AG04450 (cell line): ENCODE results near the gene B3GAT3. TPM values are rescaled to one million over a fixed set of nuclear protein-coding genes. Genes with fewer than 3 reads are reported as not detected.

Source experiments
- CTCF ChIA-PET: fragments of 300-600, 350-600 bp; formaldehyde crosslinking; extraction: SDS; loops from one replicate; lab custom pipeline; 2022; ENCODE audit warnings: antibody characterized with exemption, inconsistent platforms; lab: Charles Lee
- POLR2A ChIA-PET: fragments of 350-600 bp; formaldehyde crosslinking; extraction: SDS; loops from one replicate; lab custom pipeline; 2021; ENCODE audit warnings: antibody characterized with exemption, inconsistent platforms; lab: Yijun Ruan, JAX
- DNase-seq: peaks from one replicate; pipeline ENCODE4 v3.0.0-alpha.2; 2011; ENCODE audit warnings: low read depth, low spot score
- H3K27ac ChIP-seq: one replicate; pipeline ENCODE4 v1.5.1; 2012; ENCODE audit warnings: low read depth, low read length, control low read depth
- H3K27me3 ChIP-seq: one replicate; pipeline ENCODE4 v1.6.0; 2012; ENCODE audit warnings: low read length; ENCODE audit not compliant: control insufficient read depth, insufficient read depth
- H3K4me3 ChIP-seq: 2 replicates; pipeline ENCODE4 v1.5.1; 2011; ENCODE audit warnings: mild to moderate bottlenecking, low read depth, low read length, control low read depth
- H3K9me3 ChIP-seq: 2 replicates; pipeline ENCODE4 v1.5.1; 2012; ENCODE audit warnings: low read length; ENCODE audit not compliant: control insufficient read depth, insufficient read depth
- polyA plus RNA-seq: library from polyadenylated mRNA; depleted of rRNA; stranded (reverse); fragments of >200 nt; gene quantifications from 2 replicates; pipeline ENCODE4 v1.2.3, GENCODE V29; 2011
- TF ChIP-seq, protein P1 (sequence below): IDR thresholded peaks from 2 replicates; pipeline ENCODE4 v1.5.1; 2011; ENCODE audit warnings: low read depth, low read length, control low read depth, inconsistent platforms

B3GAT3 gene
- polyA plus RNA-seq, 1 experiment = 14.5 TPM

DNA sequence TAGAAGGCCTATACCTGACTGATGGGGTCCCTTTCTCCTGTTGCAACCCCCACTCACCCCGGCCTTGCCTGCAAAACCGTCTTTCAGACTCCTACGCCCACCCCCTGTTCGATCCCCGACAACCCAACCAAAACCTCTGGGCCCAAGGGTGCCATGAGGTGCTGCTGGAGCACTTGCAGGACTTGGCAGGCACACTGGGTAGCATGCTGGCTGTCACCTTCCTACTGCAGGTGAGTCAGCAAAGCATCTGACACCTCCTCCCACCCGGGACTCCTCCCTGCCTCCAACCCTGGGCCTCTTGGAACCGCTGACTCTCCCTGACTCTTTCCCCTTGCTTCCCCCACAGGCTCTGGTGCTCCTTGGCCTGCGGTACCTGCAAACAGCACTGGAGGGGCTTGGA lies 7.5 kb downstream of the B3GAT3 start:
- Histone ChIP-seq H3K27me3 (no peaks in the 10 kb centered on the region), H3K4me3 (no peak overlapping the region), H3K9me3 (no peaks in the 10 kb centered on the region; the same call in 1 of the 2 replicates), H3K27ac (peak overlapping the region; percentile 39)
- CTCF ChIA-PET = no interaction called here
- no peak for DNase-seq
- TF ChIP-seq, protein P1, sequence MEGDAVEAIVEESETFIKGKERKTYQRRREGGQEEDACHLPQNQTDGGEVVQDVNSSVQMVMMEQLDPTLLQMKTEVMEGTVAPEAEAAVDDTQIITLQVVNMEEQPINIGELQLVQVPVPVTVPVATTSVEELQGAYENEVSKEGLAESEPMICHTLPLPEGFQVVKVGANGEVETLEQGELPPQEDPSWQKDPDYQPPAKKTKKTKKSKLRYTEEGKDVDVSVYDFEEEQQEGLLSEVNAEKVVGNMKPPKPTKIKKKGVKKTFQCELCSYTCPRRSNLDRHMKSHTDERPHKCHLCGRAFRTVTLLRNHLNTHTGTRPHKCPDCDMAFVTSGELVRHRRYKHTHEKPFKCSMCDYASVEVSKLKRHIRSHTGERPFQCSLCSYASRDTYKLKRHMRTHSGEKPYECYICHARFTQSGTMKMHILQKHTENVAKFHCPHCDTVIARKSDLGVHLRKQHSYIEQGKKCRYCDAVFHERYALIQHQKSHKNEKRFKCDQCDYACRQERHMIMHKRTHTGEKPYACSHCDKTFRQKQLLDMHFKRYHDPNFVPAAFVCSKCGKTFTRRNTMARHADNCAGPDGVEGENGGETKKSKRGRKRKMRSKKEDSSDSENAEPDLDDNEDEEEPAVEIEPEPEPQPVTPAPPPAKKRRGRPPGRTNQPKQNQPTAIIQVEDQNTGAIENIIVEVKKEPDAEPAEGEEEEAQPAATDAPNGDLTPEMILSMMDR = no peak
- POLR2A ChIA-PET = no interaction called here

DNA sequence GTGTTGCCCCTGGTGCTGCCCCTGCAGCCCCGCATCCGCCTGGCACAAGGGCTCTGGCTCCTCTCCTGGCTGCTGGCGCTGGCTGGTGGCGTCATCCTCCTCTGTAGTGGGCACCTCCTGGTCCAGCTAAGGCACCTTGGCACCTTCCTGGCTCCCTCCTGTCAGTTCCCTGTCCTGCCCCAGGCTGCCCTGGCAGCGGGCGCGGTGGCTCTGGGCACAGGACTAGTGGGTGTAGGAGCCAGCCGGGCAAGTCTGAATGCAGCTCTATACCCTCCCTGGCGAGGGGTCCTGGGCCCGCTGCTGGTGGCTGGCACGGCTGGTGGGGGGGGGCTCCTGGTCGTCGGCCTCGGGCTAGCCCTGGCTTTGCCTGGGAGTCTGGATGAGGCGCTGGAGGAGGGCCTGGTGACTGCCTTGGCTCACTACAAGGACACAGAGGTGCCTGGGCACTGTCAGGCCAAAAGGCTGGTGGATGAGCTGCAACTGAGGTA lies 8.5 kb downstream of the B3GAT3 start:
- H3K4me3 ChIP-seq = no peak overlapping the region

DNA sequence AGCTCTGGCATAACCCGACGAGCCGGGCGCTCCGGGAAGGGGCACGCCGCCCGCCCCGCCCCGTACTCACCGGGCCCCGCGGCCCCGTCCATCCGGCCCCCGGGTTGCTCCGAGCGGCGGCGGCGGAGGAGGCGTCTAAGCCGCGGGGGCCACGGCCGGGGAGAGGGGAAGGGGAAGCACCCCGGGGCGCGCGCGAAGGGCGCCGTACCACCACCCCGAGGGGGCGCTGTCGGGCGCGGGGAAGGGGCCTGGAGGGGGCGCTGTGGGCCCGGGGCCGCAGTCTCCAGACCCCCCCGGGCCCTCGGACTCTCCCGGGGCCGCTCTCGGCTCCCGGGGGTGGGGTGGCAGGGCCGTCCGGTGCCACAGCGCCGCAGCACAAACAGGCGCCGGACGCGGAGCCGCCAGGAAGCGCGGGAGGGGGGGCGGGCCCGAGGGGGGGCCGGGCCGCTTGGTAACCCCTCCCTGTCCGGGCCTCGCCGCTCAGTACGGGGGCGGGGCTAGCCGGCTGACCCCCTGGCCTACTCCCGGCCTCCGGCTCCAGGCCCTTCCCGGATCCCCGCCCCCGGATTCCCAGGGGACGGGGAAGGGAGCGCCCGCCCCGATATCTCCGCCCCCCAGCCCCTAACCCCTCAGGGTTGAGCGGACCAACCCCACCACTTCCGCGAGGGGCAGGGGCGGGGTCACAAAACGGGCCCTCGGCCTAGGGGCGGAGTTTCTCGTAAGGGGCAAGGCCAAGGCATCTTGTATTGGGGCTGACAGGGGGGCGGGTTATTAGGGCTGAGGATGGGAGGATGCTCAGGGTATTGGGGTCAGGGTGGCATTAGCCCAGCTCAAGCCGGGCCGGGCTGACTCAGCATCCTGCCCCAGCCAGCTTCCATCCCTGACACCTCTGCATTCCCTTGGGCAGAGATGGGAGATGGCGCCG lies 9.2 kb downstream of the B3GAT3 start, which contains the start of the genes EML3 and ROM1:
Gene EML3, minus strand, starts transcription at position 410 of the 925 bp plus-strand sequence. Its CDS starts 318 bp downstream, at position 92.
Gene ROM1, plus strand, starts transcription at position 892 of the 925 bp plus-strand sequence. Its CDS starts 25 bp downstream, at position 917.
- peak; percentile 37 for DNase-seq
- ChIA-PET POLR2A (interaction anchor here (0.8 to 1.6 kb wide), 9 partner anchors 9 to 229 kb away, joined by 3 to 9 read pairs (median 4); partner anchors contain the start of genes B3GAT3, C11orf98, CSKMT and INTS5), CTCF (interaction anchor here (0.6 to 1.8 kb wide), 16 partner anchors 9 to 241 kb away, joined by 3 to 14 read pairs (median 4); partner anchors contain the start of genes B3GAT3, C11orf98, CSKMT and MTA2)
- H3K9me3 ChIP-seq = no peaks in the 10 kb centered on the region; the same call in 1 of the 2 replicates
- H3K27ac ChIP-seq = peak within 1 kb of the TSS; percentile 65
- H3K4me3 ChIP-seq = peak within 1 kb of the TSS; percentile 79
- TF ChIP-seq, protein P1 = peak; percentile 71
- H3K27me3 ChIP-seq = no peaks in the 10 kb centered on the region

More for the DNA sequence above, 8.5 kb downstream of the B3GAT3 start:
- Histone ChIP-seq H3K27me3 (no peaks in the 10 kb centered on the region), H3K9me3 (no peaks in the 10 kb centered on the region; the same call in 1 of the 2 replicates), H3K27ac (peak overlapping the region; percentile 61)
- TF ChIP-seq, protein P1 = no peak
- no peak for DNase-seq
- POLR2A ChIA-PET = interaction anchor here (0.8 to 1.0 kb wide), 2 partner anchors 8 to 52 kb away, joined by 4 to 5 read pairs; partner anchors contain the start of genes B3GAT3, C11orf98 and CSKMT
- CTCF ChIA-PET = interaction anchor here (0.6 kb wide), 1 partner anchor 158 kb away, joined by 3 read pairs; the partner anchor contains the start of gene TAF6L

DNA sequence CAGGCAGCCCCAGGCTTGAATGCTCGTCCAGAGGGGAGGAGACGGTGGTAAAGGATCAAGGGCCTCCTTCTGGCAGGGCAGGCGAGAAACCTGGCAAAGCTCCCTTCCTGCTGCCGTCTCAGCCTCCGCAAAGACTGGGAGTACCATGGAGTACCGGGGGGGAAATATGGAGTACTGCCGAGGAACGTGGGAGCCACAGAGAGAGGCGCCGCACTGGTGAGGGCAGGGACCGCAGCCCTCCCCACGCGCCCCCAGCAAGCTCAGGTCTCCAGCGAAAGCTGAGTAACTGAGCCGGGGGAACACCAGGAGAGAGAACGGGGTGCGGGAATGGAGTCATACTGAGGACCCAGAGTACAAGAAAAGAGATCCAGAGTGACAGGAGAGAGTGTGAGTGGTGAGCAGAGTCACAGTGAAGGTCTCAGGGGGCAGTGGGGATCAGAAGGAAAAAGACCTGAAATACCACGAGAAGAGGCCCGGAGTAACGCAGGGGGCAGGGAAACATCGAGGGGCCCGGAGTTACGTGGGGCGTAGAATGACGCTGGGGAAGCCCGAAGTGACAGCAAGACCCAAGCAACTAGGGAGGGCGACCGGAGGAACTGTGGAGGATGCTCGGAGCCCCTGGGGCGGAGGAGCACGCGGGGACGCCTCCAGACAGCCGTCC lies 10.0 kb downstream of the B3GAT3 start:
- H3K9me3 ChIP-seq = no peaks in the 10 kb centered on the region; the same call in 1 of the 2 replicates
- CTCF ChIA-PET = interaction anchor here (0.6 to 1.8 kb wide), 17 partner anchors 8 to 242 kb away, joined by 3 to 14 read pairs (median 4); partner anchors contain the start of genes B3GAT3, C11orf98, CSKMT and MTA2
- H3K4me3 ChIP-seq = peak overlapping the region; percentile 79
- TF ChIP-seq, protein P1 = no peak
- DNase-seq = no peak
- H3K27me3 ChIP-seq = no peaks in the 10 kb centered on the region
- POLR2A ChIA-PET = interaction anchor here (0.6 to 1.6 kb wide), 10 partner anchors 9 to 229 kb away, joined by 3 to 9 read pairs (median 3); partner anchors contain the start of genes B3GAT3, C11orf98, CSKMT and GANAB
- H3K27ac ChIP-seq = peak overlapping the region; percentile 65
